Brain microvascular endothelial cell (primary cell): ENCODE measurements around the gene CD48.
A peak's percentile ranks its signal among the peaks of the same experiment; 100 is the strongest.

Experiments used
- DNase-seq: peaks from one replicate; pipeline ENCODE4 v3.0.0-alpha.2; 2020
- H3K27ac ChIP-seq: fragments of 250-450 bp; sonication (Bioruptor Pico); 2 replicates; pipeline ENCODE4 v1.5.1; 2020; ENCODE audit warnings: mild to moderate bottlenecking, moderate library complexity
- H3K27me3 ChIP-seq: fragments of 250-450 bp; sonication (Bioruptor Pico); replicated peaks from 2 replicates; pipeline ENCODE4 v1.5.1; 2020; ENCODE audit warnings: mild to moderate bottlenecking
- H3K36me3 ChIP-seq: fragments of 250-450 bp; sonication (Bioruptor Pico); replicated peaks from 2 replicates; pipeline ENCODE4 v1.5.1; 2020; ENCODE audit warnings: mild to moderate bottlenecking
- H3K4me3 ChIP-seq: 2 replicates; pipeline ENCODE4 v1.5.1; 2011; ENCODE audit warnings: low read depth, mild to moderate bottlenecking, control low read depth, low read length, moderate library complexity
- in situ Hi-C: cut with HindIII; loops from 2 replicates; pipeline ENCODE4 v1.10.0; 2017; ENCODE audit warnings: low sequenced_read_pairs, low pct_ligation_motif_present
- TF ChIP-seq, protein P1 (sequence below): IDR thresholded peaks from 2 replicates; pipeline ENCODE4 v1.5.1; 2011; ENCODE audit warnings: low read depth, mild to moderate bottlenecking, moderate library complexity, low read length, control low read depth, inconsistent platforms; ENCODE audit errors: missing control alignments

Gene CD48

GRCh38 chr1:160681891-160682140 is 29.8 kb downstream of the CD48 start:
- Histone ChIP-seq H3K36me3 (no peaks in the 10 kb centered on the region), H3K27me3 (no peaks in the 10 kb centered on the region), H3K4me3 (no peak overlapping the region), H3K27ac (no peak overlapping the region)
- in situ Hi-C loops: no loop called here
- TF ChIP-seq, protein P1, sequence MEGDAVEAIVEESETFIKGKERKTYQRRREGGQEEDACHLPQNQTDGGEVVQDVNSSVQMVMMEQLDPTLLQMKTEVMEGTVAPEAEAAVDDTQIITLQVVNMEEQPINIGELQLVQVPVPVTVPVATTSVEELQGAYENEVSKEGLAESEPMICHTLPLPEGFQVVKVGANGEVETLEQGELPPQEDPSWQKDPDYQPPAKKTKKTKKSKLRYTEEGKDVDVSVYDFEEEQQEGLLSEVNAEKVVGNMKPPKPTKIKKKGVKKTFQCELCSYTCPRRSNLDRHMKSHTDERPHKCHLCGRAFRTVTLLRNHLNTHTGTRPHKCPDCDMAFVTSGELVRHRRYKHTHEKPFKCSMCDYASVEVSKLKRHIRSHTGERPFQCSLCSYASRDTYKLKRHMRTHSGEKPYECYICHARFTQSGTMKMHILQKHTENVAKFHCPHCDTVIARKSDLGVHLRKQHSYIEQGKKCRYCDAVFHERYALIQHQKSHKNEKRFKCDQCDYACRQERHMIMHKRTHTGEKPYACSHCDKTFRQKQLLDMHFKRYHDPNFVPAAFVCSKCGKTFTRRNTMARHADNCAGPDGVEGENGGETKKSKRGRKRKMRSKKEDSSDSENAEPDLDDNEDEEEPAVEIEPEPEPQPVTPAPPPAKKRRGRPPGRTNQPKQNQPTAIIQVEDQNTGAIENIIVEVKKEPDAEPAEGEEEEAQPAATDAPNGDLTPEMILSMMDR: no peak
- no peak for DNase-seq

GRCh38 chr1:160681066-160681890 is 30.3 kb downstream of the CD48 start:
- H3K4me3 ChIP-seq: no peak overlapping the region
- in situ Hi-C loops: no loop called here
- no peak overlapping the region for H3K27ac ChIP-seq
- TF ChIP-seq, protein P1: peak; percentile 59
- peak; percentile 13 for DNase-seq
- H3K36me3 ChIP-seq: no peaks in the 10 kb centered on the region
- H3K27me3 ChIP-seq: no peaks in the 10 kb centered on the region

- H3K36me3 ChIP-seq: no peaks in the 10 kb centered on the region
- DNase-seq: no peak
- H3K4me3 ChIP-seq: no peak overlapping the region
- no peak overlapping the region for H3K27ac ChIP-seq
- H3K27me3 ChIP-seq: no peaks in the 10 kb centered on the region
- TF ChIP-seq, protein P1: no peak
- in situ Hi-C loops: no loop called here
Measured at GRCh38 chr1:160680399-160680798, 31.2 kb downstream of the CD48 start.

DNA sequence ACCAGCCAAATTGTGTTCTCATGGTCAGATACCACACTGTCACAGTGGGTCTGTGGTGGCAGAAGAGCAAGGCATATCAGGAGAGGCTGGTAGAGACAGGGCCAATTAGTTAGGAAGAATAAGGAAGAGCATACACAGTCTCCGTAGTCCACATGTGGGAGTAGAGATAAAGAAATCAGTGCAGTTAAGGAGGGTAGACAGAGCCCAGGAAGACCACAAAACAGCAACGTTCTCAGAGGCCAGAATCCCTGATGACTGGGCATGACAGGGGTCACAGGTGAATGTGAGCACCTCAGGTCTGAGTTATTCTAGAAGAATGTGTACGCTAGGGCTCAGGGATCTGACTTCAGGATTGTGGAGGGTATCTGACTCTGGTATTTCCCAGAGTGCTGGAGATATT is 31.7 kb downstream of the CD48 start:
- TF ChIP-seq, protein P1: no peak

DNA sequence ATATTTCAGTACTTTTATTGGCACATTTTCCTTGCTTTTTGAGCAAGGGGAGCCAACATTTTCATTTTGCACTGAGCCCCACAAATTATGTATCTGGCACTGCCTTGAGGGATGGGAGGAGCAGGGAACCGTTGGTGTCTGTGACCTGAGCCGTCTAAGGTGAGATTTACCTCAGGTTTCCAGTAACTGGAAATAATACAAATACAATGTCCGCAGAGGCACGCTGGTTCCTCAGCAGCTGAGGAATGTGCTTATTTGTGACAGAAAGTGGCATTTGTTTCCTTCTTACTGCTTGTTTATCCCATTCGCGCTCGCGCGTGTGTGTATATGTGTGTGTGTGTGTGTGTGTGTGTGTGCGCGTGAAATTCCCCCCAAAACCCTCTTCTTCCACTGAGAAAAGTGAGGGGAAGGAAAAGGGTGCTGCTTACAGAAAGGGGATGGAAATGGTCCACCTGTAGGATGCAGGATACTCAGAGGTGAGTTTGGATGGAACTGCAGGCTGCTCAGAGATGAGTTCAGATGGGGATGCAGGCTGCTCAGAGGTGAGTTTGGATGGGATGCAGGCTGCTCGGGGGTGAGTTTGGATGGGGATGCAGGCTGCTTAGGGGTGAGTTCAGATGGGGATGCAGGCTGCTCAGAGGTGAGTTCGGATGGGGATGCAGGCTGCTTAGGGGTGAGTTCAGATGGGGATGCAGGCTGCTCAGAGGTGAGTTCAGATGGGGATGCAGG is 34.6 kb downstream of the CD48 start:
- Histone ChIP-seq H3K4me3 (no peak overlapping the region), H3K27me3 (no peaks in the 10 kb centered on the region), H3K36me3 (no peaks in the 10 kb centered on the region), H3K27ac (no peak overlapping the region)
- in situ Hi-C loops: no loop called here
- DNase-seq: no peak
- TF ChIP-seq, protein P1: no peak

More for the DNA sequence above, 31.7 kb downstream of the CD48 start:
- no peak overlapping the region for H3K4me3 ChIP-seq
- no peak overlapping the region for H3K27ac ChIP-seq
- no peaks in the 10 kb centered on the region for H3K27me3 ChIP-seq
- in situ Hi-C loops: no loop called here
- no peaks in the 10 kb centered on the region for H3K36me3 ChIP-seq
- DNase-seq: no peak
